Spleen (tissue), 7 donors: ENCODE data around the gene C7.

Experiments used
- POLR2A ChIP-seq, 3 donors: fragments of 450-650 bp; IDR thresholded peaks; one replicate each; pipeline ENCODE4 v1.5.1; 2017; ENCODE audit warnings: antibody characterized with exemption in 3 of 3, mild to moderate bottlenecking in 1 of 3
- POLR2AphosphoS5 ChIP-seq, 3 donors: sonication (generic); formaldehyde crosslinking; IDR thresholded peaks; one replicate each; pipeline ENCODE4 v1.5.1; 2017; ENCODE audit warnings: antibody characterized with exemption in 3 of 3
- TF ChIP-seq, protein P1 (sequence below), 11 experiments: fragments of 200-600 bp in 7 of 11; fragments of 450-650 bp in 4 of 11; sonication (generic) in 4 of 11; IDR thresholded peaks in 8 of 11; conservative IDR thresholded peaks in 3 of 11; 1 replicate in 7 of 11; 2 replicates in 4 of 11; pipeline versions ENCODE4 v1.4.0 to v1.8.0; 2016 to 2021; ENCODE audit warnings: antibody characterized with exemption in 11 of 11, inconsistent platforms in 4 of 11, mild to moderate bottlenecking in 1 of 11
- donor health status: DM: no; HTN: no; CAD: no; lungs with moderate emphysema.
- donor health status: DM: no; HTN: no; CAD: no.
- donor health status: DM: no; HTN: no; CAD: no.

DNA sequence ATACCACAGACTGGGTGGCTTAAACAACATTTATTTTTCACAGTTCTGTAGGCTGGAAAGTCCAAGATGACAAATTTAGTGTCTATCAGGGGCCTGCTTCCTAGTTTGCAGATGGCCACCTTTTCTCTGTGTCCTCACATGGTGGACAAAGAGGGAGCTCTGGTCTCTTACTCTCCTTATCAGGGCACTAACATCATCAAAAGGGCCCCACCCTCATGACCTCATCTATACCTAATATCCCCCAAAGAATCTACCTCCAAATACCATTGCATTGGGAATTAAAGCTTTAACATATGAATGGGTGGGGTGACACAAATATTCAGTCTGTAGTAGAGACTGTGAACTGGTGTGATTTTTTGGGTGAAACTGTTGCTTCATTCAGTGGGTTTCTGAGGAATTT, 78.1 kb downstream of the C7 start:
- TF ChIP-seq, protein P1, sequence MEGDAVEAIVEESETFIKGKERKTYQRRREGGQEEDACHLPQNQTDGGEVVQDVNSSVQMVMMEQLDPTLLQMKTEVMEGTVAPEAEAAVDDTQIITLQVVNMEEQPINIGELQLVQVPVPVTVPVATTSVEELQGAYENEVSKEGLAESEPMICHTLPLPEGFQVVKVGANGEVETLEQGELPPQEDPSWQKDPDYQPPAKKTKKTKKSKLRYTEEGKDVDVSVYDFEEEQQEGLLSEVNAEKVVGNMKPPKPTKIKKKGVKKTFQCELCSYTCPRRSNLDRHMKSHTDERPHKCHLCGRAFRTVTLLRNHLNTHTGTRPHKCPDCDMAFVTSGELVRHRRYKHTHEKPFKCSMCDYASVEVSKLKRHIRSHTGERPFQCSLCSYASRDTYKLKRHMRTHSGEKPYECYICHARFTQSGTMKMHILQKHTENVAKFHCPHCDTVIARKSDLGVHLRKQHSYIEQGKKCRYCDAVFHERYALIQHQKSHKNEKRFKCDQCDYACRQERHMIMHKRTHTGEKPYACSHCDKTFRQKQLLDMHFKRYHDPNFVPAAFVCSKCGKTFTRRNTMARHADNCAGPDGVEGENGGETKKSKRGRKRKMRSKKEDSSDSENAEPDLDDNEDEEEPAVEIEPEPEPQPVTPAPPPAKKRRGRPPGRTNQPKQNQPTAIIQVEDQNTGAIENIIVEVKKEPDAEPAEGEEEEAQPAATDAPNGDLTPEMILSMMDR (IDR thresholded peaks at IDR 0.05 in 8 of 11, conservative IDR thresholded peaks at IDR 0.05 in 3 of 11), result no peak
- TF ChIP-seq POLR2A (IDR thresholded peaks at IDR 0.05) (no peak), POLR2AphosphoS5 (IDR thresholded peaks at IDR 0.05) (no peak)
